ENCODE data around the gene BMF.
"Not testable (repeated sequence)": the region's sequence is repeated elsewhere in the genome, so short reads cannot be mapped to it uniquely, and the experiment has no call there.

The BMF gene

GRCh38 chr15:40115670-40116093 lies 7.0 kb upstream of the BMF start:
- Histone ChIP-seq H3K27ac (peak overlapping the region; percentile 3 to 95 (median 87); a peak in 20 of 22 replicates), H3K4me1 (peaks cover 65 to 85% (median 73%) of the 10 kb centered on the region in 10 experiments), H3K9ac (peak overlapping the region in 9 of 11 experiments; percentile 30 to 82 (median 70); a peak in 18 of 22 replicates), H3K4me2 (peak overlapping the region; percentile 70 to 95 (median 82)), H3K4me3 (peak overlapping the region in 5 of 10 experiments; percentile 11 to 34 (median 29); a peak in 6 of 20 replicates), H3K36me3 (no peaks in the 10 kb centered on the region), H3K9me3 (replicated peaks in 1 of 11) (no peaks in the 10 kb centered on the region), H3K27me3 (no peaks in the 10 kb centered on the region), H4K20me1 (no peaks in the 10 kb centered on the region)
- TF ChIP-seq Cebpa-rat (IDR thresholded peaks at IDR 0.05) = peak; percentile 62 to 98 (median 96); a peak in 21 of 22 replicates

GRCh38 chr15:40115106-40115505 lies 6.4 kb upstream of the BMF start:
- peak overlapping the region in 8 of 11 experiments; percentile 63 to 82 (median 72); a peak in 17 of 22 replicates for H3K9ac ChIP-seq
- not testable (repeated sequence) for H3K36me3 ChIP-seq; H3K27me3 ChIP-seq; H3K9me3 ChIP-seq (replicated peaks in 1 of 11); H4K20me1 ChIP-seq
- H3K4me1 ChIP-seq = peaks cover 61 to 91% (median 73%) of the 10 kb centered on the region in 10 experiments
- H3K4me2 ChIP-seq = peak overlapping the region; percentile 70 to 95 (median 82); a peak in 21 of 22 replicates
- H3K4me3 ChIP-seq = peak overlapping the region in 3 of 10 experiments; percentile 9 to 14 (median 11); a peak in 2 of 20 replicates
- peak overlapping the region; percentile 3 to 95 (median 87); a peak in 20 of 22 replicates for H3K27ac ChIP-seq

GRCh38 chr15:40114218-40114617 lies 5.5 kb upstream of the BMF start:
- Histone ChIP-seq H3K4me3 (peak overlapping the region in 1 of 10 experiments; percentile 15; a peak in 1 of 20 replicates), H3K27me3 (no peaks in the 10 kb centered on the region), H4K20me1 (no peaks in the 10 kb centered on the region), H3K9me3 (replicated peaks in 1 of 11) (no peaks in the 10 kb centered on the region), H3K4me2 (peak overlapping the region; percentile 70 to 95 (median 82); a peak in 21 of 22 replicates), H3K4me1 (peaks cover 66 to 98% (median 80%) of the 10 kb centered on the region in 10 experiments), H3K9ac (peak overlapping the region in 7 of 11 experiments; percentile 70 to 82 (median 75); a peak in 8 of 22 replicates), H3K27ac (peak overlapping the region in 8 of 11 experiments; percentile 78 to 95 (median 90); a peak in 17 of 22 replicates), H3K36me3 (no peaks in the 10 kb centered on the region)
- TF ChIP-seq Cebpa-rat (IDR thresholded peaks at IDR 0.05) = no peak

GRCh38 chr15:40112789-40113188 lies 4.1 kb upstream of the BMF start:
- H3K9me3 ChIP-seq (replicated peaks in 1 of 11) = no peaks in the 10 kb centered on the region
- TF ChIP-seq Cebpa-rat (IDR thresholded peaks at IDR 0.05) = no peak
- no peak overlapping the region for H3K4me3 ChIP-seq
- H3K9ac ChIP-seq = peak overlapping the region in 1 of 11 experiments; percentile 32; a peak in 1 of 22 replicates
- peak overlapping the region in 9 of 11 experiments; percentile 8 to 95 (median 22); a peak in 11 of 22 replicates for H3K4me2 ChIP-seq
- no peaks in the 10 kb centered on the region for H3K36me3 ChIP-seq
- H3K27me3 ChIP-seq = no peaks in the 10 kb centered on the region
- H3K27ac ChIP-seq = peak overlapping the region in 3 of 11 experiments; percentile 0 to 41 (median 21); a peak in 3 of 22 replicates
- H4K20me1 ChIP-seq = peaks cover 0 to 1% (median 0%) of the 10 kb centered on the region in 11 experiments; a peak in 1 of 22 replicates
- peaks cover 52 to 89% (median 72%) of the 10 kb centered on the region in 10 experiments for H3K4me1 ChIP-seq

- no peak for TF ChIP-seq Cebpa-rat (IDR thresholded peaks at IDR 0.05)
Observed at GRCh38 chr15:40111888-40112287, 3.2 kb upstream of the BMF start.

DNA sequence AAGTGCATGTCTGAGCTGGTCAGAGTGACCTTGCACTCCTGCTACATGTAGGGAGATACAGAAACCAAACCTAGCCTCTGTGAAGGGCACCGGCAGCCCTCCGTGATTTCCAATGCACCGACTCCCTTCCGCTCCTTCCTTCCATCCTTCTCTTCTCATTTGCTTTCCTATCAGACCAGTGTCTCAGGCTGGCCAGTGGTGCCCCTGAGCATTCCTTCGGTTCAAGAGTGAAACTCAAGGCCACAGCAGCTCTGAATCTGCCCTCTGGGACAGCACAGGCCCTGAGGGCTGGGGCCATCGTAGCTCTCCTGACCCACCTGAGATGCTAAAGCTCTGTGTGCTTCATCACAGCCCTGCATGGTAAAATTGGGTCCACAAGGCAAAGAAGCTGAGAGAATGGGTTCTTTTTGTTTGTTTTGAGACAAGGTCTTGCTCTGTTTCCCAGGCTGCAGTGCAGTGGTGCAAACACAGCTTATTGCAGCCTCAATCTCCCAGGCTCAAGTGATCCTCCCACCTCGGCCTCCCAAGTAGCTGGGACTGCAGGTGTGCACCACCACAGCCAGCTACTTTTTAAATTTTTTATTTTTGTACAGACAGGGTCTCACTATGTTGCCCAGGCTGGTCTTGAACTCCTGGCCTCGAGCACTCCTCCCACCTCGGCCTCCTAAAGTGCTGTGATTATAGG lies 2.3 kb upstream of the BMF start:
- TF ChIP-seq Cebpa-rat (IDR thresholded peaks at IDR 0.05) = no peak
- no peak overlapping the region for H3K4me2 ChIP-seq
- H3K4me1 ChIP-seq = peaks cover 54 to 88% (median 71%) of the 10 kb centered on the region in 10 experiments

More at GRCh38 chr15:40111888-40112287, 3.2 kb upstream of the BMF start:
- H4K20me1 ChIP-seq = peaks cover 0 to 3% (median 0%) of the 10 kb centered on the region in 11 experiments; a peak in 1 of 22 replicates
- no peak overlapping the region for H3K4me3 ChIP-seq
- H3K9ac ChIP-seq = peak overlapping the region in 5 of 11 experiments; percentile 5 to 32 (median 14); a peak in 4 of 22 replicates
- peak overlapping the region in 9 of 11 experiments; percentile 8 to 95 (median 22); a peak in 14 of 22 replicates for H3K4me2 ChIP-seq
- H3K27me3 ChIP-seq = no peaks in the 10 kb centered on the region
- peaks cover 57 to 89% (median 72%) of the 10 kb centered on the region in 10 experiments for H3K4me1 ChIP-seq
- peak overlapping the region in 6 of 11 experiments; percentile 0 to 41 (median 14); a peak in 7 of 22 replicates for H3K27ac ChIP-seq
- no peaks in the 10 kb centered on the region for H3K36me3 ChIP-seq
- H3K9me3 ChIP-seq (replicated peaks in 1 of 11) = no peaks in the 10 kb centered on the region

DNA sequence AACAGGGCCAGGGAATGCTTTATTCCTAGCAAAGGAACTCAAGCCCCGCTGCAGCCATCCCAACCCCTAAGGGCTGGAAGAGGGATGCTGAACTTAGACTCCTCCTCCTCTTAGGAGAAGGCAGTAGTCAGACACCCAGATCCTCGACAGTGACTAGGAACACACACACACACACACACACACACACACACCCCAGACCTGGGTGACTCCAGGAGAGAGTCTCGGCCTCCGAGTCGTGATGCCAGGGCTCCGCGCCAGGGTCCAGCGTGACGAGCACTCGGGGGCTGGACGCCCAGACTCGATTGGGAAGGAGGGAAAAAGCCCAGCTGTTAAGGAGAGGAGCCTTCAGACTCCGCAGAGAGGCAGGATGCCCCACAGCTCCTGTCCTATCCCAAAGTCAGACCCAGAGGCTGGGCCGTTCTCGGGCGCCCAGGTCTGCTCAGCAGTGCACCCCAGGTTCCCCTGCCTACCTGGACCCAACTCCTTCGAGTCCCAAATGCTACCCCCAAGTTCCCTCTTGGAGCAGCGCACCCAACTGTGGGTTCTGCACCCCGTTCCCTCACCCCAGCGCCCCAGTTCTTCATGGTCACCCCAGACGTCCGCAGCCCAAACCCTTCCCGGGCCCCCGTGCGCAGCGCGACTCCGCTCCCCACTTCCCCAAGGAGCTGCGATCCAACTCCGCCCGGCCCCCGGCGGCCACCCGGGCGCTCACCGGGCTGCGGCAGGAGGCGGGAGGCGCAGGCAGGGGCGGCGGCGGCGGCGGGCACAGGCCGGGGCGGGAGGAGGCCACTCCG lies 421 bp downstream of the BMF start:
- Histone ChIP-seq H3K4me3 (peak overlapping the region; percentile 79 to 99 (median 95)), H3K4me1 (peaks cover 53 to 88% (median 73%) of the 10 kb centered on the region in 10 experiments), H3K9ac (peak overlapping the region; percentile 86 to 93 (median 89)), H3K36me3 (peaks cover 0 to 27% (median 23%) of the 10 kb centered on the region in 11 experiments; a peak in 18 of 22 replicates), H3K4me2 (peak overlapping the region; percentile 90 to 100 (median 98)), H3K9me3 (replicated peaks in 1 of 11) (no peaks in the 10 kb centered on the region), H4K20me1 (peaks cover 0 to 31% (median 0%) of the 10 kb centered on the region in 11 experiments; a peak in 2 of 22 replicates), H3K27me3 (no peaks in the 10 kb centered on the region), H3K27ac (peak overlapping the region; percentile 79 to 94 (median 91))
- no peak for TF ChIP-seq Cebpa-rat (IDR thresholded peaks at IDR 0.05)

More for the DNA sequence above, 2.3 kb upstream of the BMF start:
- Histone ChIP-seq H4K20me1 (peaks cover 0 to 4% (median 0%) of the 10 kb centered on the region in 11 experiments; a peak in 2 of 22 replicates), H3K4me3 (no peak overlapping the region), H3K27me3 (no peaks in the 10 kb centered on the region), H3K9me3 (replicated peaks in 1 of 11) (no peaks in the 10 kb centered on the region), H3K36me3 (peaks cover 0 to 4% (median 2%) of the 10 kb centered on the region in 11 experiments; a peak in 7 of 22 replicates), H3K27ac (peak overlapping the region in 1 of 11 experiments; percentile 7; a peak in 1 of 22 replicates), H3K9ac (no peak overlapping the region)

Measured in BLaER1 treated with 17β-estradiol and CSF1 and Interleukin-3, amounts not matched to agents 10 nM and 100 nM (cell line).